Left lung (tissue), 10 donors: ENCODE results near the gene SLC22A16. TPM values are rescaled to one million over a fixed set of nuclear protein-coding genes. Genes with fewer than 3 reads are reported as not detected.
A peak's percentile ranks its signal among the peaks of the same experiment; 100 is the strongest.

Experiments
- ATAC-seq: fragments of 200-7000 bp; cut with Tn5 transposase; one replicate; pipeline ENCODE4 v1.9.1; 2020; ENCODE audit warnings: moderate library complexity
- DNase-seq, 4 donors: peaks; one replicate each; pipeline ENCODE4 v3.0.0-alpha.2; 2013 to 2020
- H3K27ac ChIP-seq, 2 donors: fragments of 200-600 bp; sonication (generic) in 1 of 2; one replicate each; pipeline versions ENCODE4 v1.5.0 to v1.8.0; 2020 to 2021
- H3K27me3 ChIP-seq, 2 donors: fragments of 200-600 bp; sonication (generic) in 1 of 2; one replicate each; pipeline versions ENCODE4 v1.5.0 to v1.8.0; 2020 to 2021
- H3K36me3 ChIP-seq, 2 donors: fragments of 200-600 bp; sonication (generic) in 1 of 2; one replicate each; pipeline versions ENCODE4 v1.5.0 to v1.8.0; 2020 to 2021
- H3K4me1 ChIP-seq, 2 donors: fragments of 200-600 bp; one replicate each; pipeline ENCODE4 v1.8.0; 2021
- H3K4me3 ChIP-seq, 2 donors: fragments of 200-600 bp; sonication (generic) in 1 of 2; one replicate each; pipeline versions ENCODE4 v1.5.0 to v1.8.0; 2020 to 2021; ENCODE audit warnings: mild to moderate bottlenecking in 1 of 2
- H3K9me3 ChIP-seq, 2 donors: fragments of 200-600 bp; sonication (generic) in 1 of 2; one replicate each; pipeline versions ENCODE4 v1.5.0 to v1.8.0; 2020 to 2021
- intact Hi-C, 2 donors: fragments of 100-400 bp; cut with DNase I; formaldehyde crosslinking; loops; one replicate each; pipeline versions ENCODE4 v1.11.2 to v1.14.2; 2022
- polyA plus RNA-seq, 6 donors: library from polyadenylated mRNA; unstranded; fragments of 120-200 nt; gene quantifications; one replicate each; pipeline ENCODE4 v1.2.1, GENCODE V29; 2013; ENCODE audit not compliant: insufficient read length in 6 of 6
- total RNA-seq, 2 donors: library from RNA; stranded (reverse); fragmentation: NEBNext Ultra II Directional; extraction: Animal tissue kit (Norgen Biotek cat#: 25700); gene quantifications; one replicate each; pipeline ENCODE4 v1.2.1, GENCODE V29; 2021
- TF ChIP-seq, protein P1 (sequence below), 2 donors: fragments of 200-600 bp; sonication (generic) in 1 of 2; IDR thresholded peaks; one replicate each; pipeline versions ENCODE4 v1.5.0 to v1.8.0; 2021; ENCODE audit warnings: antibody characterized with exemption in 2 of 2
- donor health status: DM: no; HTN: yes; CAD: no.
- donor health status: DM: no; HTN: no; CAD: no.

The SLC22A16 gene
- total and polyA plus RNA-seq, 8 donors: 0.11 to 5.4 (median 0.23) TPM; not detected in 3

GRCh38 chr6:110415086-110415916, 61.1 kb downstream of the SLC22A16 start, which contains the start of gene DDO:
Gene DDO (minus strand): TSS chr6:110415575. CDS start chr6:110413462, 2,113 bp downstream.
- intact Hi-C loops: no loop called here
- peak; percentile 33 to 78 (median 52) for DNase-seq
- Histone ChIP-seq H3K36me3 (no peaks in the 10 kb centered on the region), H3K4me1 (peaks cover 0 to 4% of the 10 kb centered on the region in 2 donors), H3K4me3 (peak within 1 kb of the TSS; percentile 12 to 34), H3K27ac (peak within 1 kb of the TSS; percentile 51 to 64), H3K27me3 (no peaks in the 10 kb centered on the region), H3K9me3 (no peaks in the 10 kb centered on the region)
- TF ChIP-seq, protein P1, sequence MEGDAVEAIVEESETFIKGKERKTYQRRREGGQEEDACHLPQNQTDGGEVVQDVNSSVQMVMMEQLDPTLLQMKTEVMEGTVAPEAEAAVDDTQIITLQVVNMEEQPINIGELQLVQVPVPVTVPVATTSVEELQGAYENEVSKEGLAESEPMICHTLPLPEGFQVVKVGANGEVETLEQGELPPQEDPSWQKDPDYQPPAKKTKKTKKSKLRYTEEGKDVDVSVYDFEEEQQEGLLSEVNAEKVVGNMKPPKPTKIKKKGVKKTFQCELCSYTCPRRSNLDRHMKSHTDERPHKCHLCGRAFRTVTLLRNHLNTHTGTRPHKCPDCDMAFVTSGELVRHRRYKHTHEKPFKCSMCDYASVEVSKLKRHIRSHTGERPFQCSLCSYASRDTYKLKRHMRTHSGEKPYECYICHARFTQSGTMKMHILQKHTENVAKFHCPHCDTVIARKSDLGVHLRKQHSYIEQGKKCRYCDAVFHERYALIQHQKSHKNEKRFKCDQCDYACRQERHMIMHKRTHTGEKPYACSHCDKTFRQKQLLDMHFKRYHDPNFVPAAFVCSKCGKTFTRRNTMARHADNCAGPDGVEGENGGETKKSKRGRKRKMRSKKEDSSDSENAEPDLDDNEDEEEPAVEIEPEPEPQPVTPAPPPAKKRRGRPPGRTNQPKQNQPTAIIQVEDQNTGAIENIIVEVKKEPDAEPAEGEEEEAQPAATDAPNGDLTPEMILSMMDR (IDR thresholded peaks at IDR 0.05): no peak
- ATAC-seq: peak; percentile 89

- DNase-seq (no peak), ATAC-seq (peak; percentile 43)
- TF ChIP-seq, protein P1 (IDR thresholded peaks at IDR 0.05): no peak
- no peaks in the 10 kb centered on the region for H3K9me3 ChIP-seq
- peak overlapping the region in 1 of 2 donors; percentile 34 for H3K4me3 ChIP-seq
- H3K36me3 ChIP-seq: no peaks in the 10 kb centered on the region
- intact Hi-C loops: no loop called here
- H3K27me3 ChIP-seq: no peaks in the 10 kb centered on the region
- peaks cover 0 to 4% of the 10 kb centered on the region in 2 donors for H3K4me1 ChIP-seq
- H3K27ac ChIP-seq: peak overlapping the region; percentile 51 to 64
Measured at GRCh38 chr6:110414669-110415068, 61.7 kb downstream of the SLC22A16 start.

DNA sequence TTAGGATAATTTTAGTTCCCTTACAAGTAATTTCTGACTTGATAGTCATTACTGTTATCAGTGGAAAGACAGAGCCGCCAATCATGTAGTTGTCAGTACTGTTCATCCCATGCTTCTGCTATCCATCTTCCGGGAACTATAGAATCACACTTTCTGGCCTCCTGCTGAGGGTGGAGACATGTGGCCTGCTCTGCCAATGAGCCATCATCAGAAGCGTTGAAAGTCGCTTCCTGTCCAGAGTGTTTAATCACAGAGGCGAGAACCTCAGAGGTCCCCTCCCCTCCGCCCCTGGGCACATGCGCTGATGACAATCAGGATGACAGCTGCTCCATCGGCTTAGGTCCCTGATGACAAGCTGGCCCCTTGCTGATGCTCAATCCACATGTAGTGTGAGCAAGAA, 64.1 kb downstream of the SLC22A16 start:
- intact Hi-C loops: no loop called here
- peaks cover 0 to 4% of the 10 kb centered on the region in 2 donors for H3K4me1 ChIP-seq
- H3K27me3 ChIP-seq: no peaks in the 10 kb centered on the region
- ATAC-seq: no peak
- H3K4me3 ChIP-seq: no peak overlapping the region
- TF ChIP-seq, protein P1 (IDR thresholded peaks at IDR 0.05): no peak
- H3K9me3 ChIP-seq: no peaks in the 10 kb centered on the region
- DNase-seq: no peak
- H3K27ac ChIP-seq: no peak overlapping the region
- no peaks in the 10 kb centered on the region for H3K36me3 ChIP-seq

- intact Hi-C loops: no loop called here
- H3K36me3 ChIP-seq: no peaks in the 10 kb centered on the region
- ATAC-seq (no peak), DNase-seq (no peak)
- H3K27ac ChIP-seq: no peak overlapping the region
- H3K9me3 ChIP-seq: no peaks in the 10 kb centered on the region
- no peak overlapping the region for H3K4me3 ChIP-seq
- H3K27me3 ChIP-seq: no peaks in the 10 kb centered on the region
- TF ChIP-seq, protein P1 (IDR thresholded peaks at IDR 0.05): no peak
- H3K4me1 ChIP-seq: peaks cover 0 to 4% of the 10 kb centered on the region in 2 donors
Measured at GRCh38 chr6:110410511-110410910, 65.9 kb downstream of the SLC22A16 start.

DNA sequence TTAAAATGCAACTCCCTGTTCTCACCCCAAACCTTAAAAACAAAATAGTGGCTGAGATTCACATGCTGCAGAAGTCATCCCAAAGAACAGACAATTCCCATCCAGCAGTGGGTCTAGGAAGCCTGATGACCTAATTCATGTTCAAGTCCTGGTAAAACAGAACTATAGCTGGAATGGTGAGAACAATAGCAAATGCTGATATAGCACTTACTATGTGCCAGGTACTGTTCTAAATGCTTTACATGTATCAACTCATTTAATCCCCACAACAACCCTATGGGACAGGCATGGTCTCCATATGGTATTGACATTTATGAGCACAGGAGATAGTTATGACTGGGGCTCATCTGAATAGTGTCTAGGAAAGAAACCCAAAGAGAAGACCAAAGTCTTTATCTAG, 66.6 kb downstream of the SLC22A16 start:
- intact Hi-C loops: no loop called here
- TF ChIP-seq, protein P1 (IDR thresholded peaks at IDR 0.05): no peak
- H3K27me3 ChIP-seq: no peaks in the 10 kb centered on the region
- DNase-seq (no peak), ATAC-seq (no peak)
- peaks cover 0 to 4% of the 10 kb centered on the region in 2 donors for H3K4me1 ChIP-seq
- H3K27ac ChIP-seq: no peak overlapping the region
- H3K9me3 ChIP-seq: no peaks in the 10 kb centered on the region
- no peak overlapping the region for H3K4me3 ChIP-seq
- no peaks in the 10 kb centered on the region for H3K36me3 ChIP-seq
